ENCODE results near the gene VASN.

VASN gene

GRCh38 chr16:4403133-4403949, 31.7 kb downstream of the VASN start:
- no peak for DNase-seq (ENCODE audit: low read depth)

- DNase-seq (ENCODE audit: low read depth) = no peak
These were observed 32.8 kb downstream of the VASN start for GRCh38 chr16:4404247-4404966.

- DNase-seq (ENCODE audit: low read depth) = no peak
These were observed 33.5 kb downstream of the VASN start for GRCh38 chr16:4404967-4405696.

GRCh38 chr16:4407543-4408322, 36.1 kb downstream of the VASN start:
- DNase-seq (ENCODE audit: low read depth) = no peak

GRCh38 chr16:4408323-4408690, 36.7 kb downstream of the VASN start:
- DNase-seq (ENCODE audit: low read depth) = no peak

GRCh38 chr16:4409081-4409932, 37.7 kb downstream of the VASN start:
- DNase-seq (ENCODE audit: low read depth) = no peak

- no peak for DNase-seq (ENCODE audit: low read depth)
These were observed 38.9 kb downstream of the VASN start for GRCh38 chr16:4410335-4411075.

GRCh38 chr16:4411684-4412083, 40.0 kb downstream of the VASN start:
- DNase-seq (ENCODE audit: low read depth) = no peak

- DNase-seq (ENCODE audit: low read depth) = no peak
These were observed 40.5 kb downstream of the VASN start for GRCh38 chr16:4412159-4412558.

- no peak for DNase-seq (ENCODE audit: low read depth)
These were observed 41.2 kb downstream of the VASN start for GRCh38 chr16:4412854-4413253.

GRCh38 chr16:4414187-4414917, 42.7 kb downstream of the VASN start:
- peak; percentile 81 for DNase-seq (ENCODE audit: low read depth)

- DNase-seq (ENCODE audit: low read depth) = no peak
These were observed 44.0 kb downstream of the VASN start for GRCh38 chr16:4415538-4416199.

GRCh38 chr16:4416200-4417032, 44.8 kb downstream of the VASN start, which contains the start of gene CORO7:
Gene CORO7 (minus strand): TSS chr16:4416596. CDS start chr16:4416518, 78 bp downstream.
- peak; percentile 99 for DNase-seq (ENCODE audit: low read depth)

GRCh38 chr16:4419402-4419959, 47.8 kb downstream of the VASN start:
- no peak for DNase-seq (ENCODE audit: low read depth)

GRCh38 chr16:4420505-4421105, 49.0 kb downstream of the VASN start:
- no peak for DNase-seq (ENCODE audit: low read depth)

- peak; percentile 88 for DNase-seq (ENCODE audit: low read depth)
These were observed 53.9 kb downstream of the VASN start, which contains the start of gene DNAJA3 for GRCh38 chr16:4425378-4426020. Gene DNAJA3 (plus strand): TSS chr16:4425868. CDS start chr16:4425882, 14 bp downstream.

Data from T follicular helper cell (primary cell).